COLO668 (cell line): ENCODE measurements around the gene CD2AP.
"Not testable (repeated sequence)": the region's sequence is repeated elsewhere in the genome, so short reads cannot be mapped to it uniquely, and the experiment has no call there.

Experiments
- DNase-seq: peaks from one replicate; lab custom pipeline; 2025; ENCODE audit not compliant: unreplicated experiment; lab: John Stamatoyannopoulos, UW

CD2AP gene

GRCh38 chr6:47457370-47457769 lies 20.2 kb upstream of the CD2AP start:
- DNase-seq = peak; percentile 7

DNA sequence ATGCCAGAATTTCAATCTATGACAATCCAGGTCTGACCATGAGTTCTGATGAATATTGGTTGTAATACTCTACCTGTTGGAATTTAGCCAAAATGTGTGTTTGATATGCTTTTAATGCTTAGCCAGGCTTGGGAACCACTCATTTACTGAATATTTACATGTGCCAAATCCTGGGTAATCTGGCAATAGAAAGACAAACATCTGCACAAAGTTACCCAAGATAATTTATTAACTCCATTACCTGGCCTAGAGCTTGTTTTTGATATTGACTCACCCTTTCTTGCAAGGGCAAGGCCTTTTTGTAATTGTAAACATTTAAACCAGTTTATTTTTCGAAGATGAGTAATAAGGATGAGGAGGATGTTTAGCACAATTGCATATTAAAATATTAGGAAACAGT lies 13.5 kb upstream of the CD2AP start:
- no peak for DNase-seq

- DNase-seq = no peak
Observed at GRCh38 chr6:47465117-47465516, 12.5 kb upstream of the CD2AP start.

GRCh38 chr6:47471911-47472310 lies 5.7 kb upstream of the CD2AP start:
- DNase-seq = no peak

- DNase-seq = no peak
Observed at GRCh38 chr6:47473791-47474346, 3.7 kb upstream of the CD2AP start.

- DNase-seq = no peak
Observed at GRCh38 chr6:47475319-47475816, 2.2 kb upstream of the CD2AP start.

- DNase-seq = no peak
Observed at GRCh38 chr6:47476781-47477496, 650 bp upstream of the CD2AP start.

DNA sequence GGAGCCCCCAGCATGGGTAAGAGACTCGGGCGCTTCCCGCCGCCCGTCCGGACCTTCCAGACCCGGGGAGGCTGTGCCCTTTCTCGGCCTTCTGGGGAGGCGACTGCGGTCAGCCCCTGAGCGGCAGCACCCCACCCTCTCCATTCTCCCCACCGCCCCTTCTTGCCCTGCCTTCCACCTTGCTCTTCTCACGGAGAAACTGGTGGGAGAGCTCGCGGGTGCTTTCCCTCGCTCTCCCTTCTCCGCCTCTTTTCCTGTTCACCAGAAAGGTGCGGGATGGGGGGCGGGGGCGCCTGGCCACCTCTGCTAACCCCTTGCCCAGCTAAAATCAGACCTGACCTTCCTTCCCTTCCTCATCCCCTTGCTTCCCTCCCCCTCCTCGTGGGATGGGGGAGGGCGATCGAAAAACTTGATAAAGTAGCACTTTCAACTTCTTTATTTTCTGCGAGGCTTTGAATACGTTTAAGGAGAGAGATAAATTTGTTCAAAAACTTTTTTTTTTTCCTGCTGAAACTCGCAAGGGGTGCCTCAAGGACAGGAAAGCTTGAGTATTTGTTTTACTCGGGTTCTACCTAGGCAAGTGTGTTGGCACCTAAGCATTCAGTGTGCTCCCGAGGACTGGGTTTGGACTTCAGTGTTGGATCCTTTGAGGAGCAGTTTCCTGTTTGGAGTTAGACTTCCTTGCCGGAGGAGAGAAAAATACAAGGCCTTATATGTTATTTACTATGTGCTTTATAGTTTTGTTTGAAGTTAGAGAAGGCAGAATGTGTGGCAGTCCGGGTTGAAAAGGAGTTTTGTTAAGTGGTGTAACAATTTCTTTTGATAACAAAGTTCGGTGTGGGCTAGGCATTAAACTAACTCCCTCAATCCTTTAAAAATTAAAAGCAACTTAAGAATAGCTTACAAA lies 897 bp downstream of the CD2AP start:
- no peak for DNase-seq

DNA sequence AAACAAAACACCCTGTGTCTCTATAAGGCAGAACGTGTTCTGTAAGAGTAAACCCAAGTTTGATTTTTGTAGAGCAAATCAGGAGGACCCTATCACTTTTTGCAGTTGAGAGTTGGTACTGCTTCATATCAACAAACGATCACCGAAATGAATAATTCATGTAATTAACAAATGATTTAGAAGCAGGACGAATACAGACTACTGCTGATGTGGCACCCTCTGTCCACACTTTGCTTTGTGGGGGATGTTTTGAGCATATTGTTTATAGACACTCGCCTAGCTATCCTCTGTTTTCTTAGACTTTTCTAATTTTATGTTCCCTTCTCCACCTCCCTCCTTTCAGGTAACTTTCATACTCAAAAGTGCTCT lies 1.5 kb downstream of the CD2AP start:
- no peak for DNase-seq

DNA sequence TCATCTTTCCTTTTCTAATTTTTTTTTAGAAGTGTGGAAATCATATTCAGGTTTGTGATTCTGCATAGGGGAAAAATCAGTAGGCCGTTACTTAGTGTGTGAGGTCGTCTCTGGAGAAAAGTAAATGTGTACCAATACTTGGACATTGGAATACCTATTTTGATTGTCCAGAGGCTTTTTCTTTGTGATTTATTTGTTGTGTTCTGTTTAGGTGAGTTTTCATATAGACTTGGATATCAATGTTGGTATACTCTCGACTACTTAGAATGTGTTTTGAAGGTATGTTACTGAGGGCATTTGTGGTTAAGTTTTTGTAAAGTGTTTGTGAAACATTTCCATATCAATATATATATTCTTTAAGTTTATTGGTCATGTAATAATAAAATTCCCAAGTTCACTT lies 2.3 kb downstream of the CD2AP start:
- DNase-seq = no peak

GRCh38 chr6:47481213-47481612 lies 3.6 kb downstream of the CD2AP start:
- DNase-seq = not testable (repeated sequence)

DNA sequence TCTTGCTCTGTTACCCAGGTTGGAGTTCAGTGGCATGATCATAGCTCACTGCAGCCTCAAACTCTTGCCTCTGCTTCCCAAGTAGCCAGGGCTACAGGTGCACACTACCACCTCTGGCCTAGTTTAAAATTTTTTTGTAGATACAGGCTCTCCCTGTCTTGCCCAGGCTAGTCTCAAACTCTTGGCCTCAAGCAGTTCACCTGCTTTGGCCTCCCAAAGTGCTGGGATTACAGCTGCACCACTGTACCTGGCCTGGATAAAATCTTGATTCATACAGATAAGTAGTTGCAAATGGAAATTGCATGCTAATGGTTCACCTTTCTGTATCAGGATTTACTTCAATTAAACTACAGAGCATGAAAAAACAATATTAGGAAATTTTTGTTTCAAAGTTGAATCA lies 4.2 kb downstream of the CD2AP start:
- DNase-seq = no peak

DNA sequence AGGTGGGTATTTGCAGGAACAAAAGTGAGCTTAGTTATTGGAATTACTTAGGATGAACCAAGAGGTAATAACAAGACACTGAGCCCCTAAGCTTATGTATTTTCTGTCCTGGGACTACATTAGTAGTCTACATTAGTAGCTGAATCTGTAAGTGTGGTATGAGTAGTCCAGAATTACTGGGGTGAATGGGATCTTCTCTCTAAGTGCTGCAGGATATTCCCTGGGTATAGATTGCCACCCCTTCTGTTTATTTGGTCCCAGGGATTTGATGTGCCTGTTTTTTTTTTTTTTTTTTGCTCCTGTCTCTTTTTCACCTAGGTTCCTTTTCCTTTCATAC lies 5.9 kb downstream of the CD2AP start:
- DNase-seq = no peak

- no peak for DNase-seq
Observed at GRCh38 chr6:47483853-47484546, 6.4 kb downstream of the CD2AP start.

DNA sequence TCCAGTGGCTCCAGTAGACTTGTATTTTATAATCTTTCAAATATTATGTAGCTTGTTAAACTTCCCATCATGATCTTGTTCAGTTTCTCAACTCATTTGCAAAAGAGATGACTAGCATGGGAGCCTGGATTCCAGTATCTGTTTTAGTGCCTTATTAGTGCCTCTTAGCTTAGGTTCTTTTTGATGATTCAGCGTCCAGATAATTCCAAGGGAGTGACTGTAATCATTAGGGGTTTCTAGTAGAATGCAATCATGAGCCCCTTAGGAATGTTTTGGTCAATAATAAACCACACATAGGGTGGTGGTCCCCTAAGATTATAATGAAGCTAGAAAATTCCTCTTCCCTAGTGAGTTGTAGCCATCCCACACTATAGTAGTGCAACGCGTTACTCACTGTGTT lies 7.0 kb downstream of the CD2AP start:
- no peak for DNase-seq

DNA sequence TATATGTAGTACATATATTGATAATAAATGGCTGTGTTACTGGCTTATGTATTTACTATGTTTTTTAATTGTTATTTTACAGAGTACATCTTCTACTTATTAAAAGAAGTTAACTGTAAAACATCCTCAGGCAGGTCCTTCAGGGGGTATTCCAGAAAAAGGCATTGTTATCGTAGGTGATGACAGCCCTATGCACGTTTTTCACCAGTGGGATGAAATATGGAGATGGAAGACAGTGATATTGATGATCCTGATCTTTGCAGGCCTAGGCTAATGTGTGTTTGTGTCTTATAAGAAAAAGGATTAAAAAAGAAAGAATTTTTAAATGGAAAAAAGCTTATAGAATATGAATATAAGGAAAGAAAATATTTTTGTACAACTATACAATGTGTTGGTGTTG lies 7.5 kb downstream of the CD2AP start:
- DNase-seq = no peak

DNA sequence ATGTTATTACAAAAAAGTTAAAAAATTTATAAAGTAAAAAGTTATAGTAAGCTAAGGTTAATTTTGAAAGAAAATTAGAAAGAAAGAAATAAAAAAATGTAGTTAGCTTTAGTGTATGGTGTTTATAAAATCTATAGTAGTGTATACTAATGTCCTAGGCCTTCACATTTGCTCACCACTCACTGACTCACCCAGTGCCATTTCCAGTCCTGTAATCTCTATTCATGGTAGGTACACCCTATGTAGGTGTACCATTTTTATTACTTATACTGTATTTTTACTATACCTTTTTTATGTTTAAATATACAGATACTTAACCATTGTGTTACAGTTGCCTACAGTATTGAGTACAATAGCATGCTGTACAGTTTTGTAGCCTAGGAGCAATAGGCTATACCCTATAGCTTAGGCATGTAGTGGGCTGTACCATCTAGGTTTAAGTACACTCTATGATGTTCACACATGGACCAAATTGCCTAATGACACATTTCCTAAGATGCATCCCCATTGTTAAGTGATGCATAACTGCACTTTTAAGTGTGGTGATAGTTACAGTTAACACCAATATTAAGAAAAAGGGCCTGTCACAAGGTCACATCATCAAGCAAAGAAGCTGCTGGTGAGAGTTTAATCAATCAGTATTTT lies 8.0 kb downstream of the CD2AP start:
- DNase-seq = no peak

- no peak for DNase-seq
Observed at GRCh38 chr6:47489995-47490394, 12.4 kb downstream of the CD2AP start.

- no peak for DNase-seq
Observed at GRCh38 chr6:47490676-47491075, 13.1 kb downstream of the CD2AP start.

DNA sequence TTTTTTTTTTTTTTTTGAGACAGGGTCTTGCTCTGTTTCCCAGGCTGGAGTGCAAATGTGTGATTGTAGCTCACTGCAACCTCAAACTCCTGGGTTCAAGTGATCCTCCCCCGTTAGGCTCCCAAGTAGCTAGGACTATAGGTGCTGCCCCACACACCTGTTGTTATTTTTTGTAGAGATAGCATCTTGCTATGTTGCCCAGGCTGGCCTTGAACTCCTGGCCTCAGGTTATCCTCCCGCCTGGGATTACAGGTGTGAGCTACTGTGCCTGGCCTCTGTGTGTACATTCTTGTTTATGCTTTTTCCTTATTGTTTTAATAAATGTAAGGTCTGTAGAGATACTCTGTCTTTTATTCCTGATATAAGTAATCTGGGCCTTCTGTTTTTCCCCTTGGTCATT lies 14.8 kb downstream of the CD2AP start:
- no peak for DNase-seq

GRCh38 chr6:47495207-47495606 lies 17.6 kb downstream of the CD2AP start:
- no peak for DNase-seq
